H54 (cell line): ENCODE measurements around the gene CARD11.

Experiments
- DNase-seq: peaks from one replicate; pipeline ENCODE4 v3.0.0; 2011; ENCODE audit warnings: low spot score, mixed read lengths; ENCODE audit not compliant: insufficient read length
- FAIRE-seq: peaks from 3 replicates; lab custom pipeline; 2011; peaks lifted over from hg19 to GRCh38; lab: Jason Lieb, UNC
- POLR2A ChIP-seq: IDR thresholded peaks from 2 replicates; pipeline ENCODE4 v1.6.1; 2011; ENCODE audit warnings: low read depth, mild to moderate bottlenecking, low read length

Gene CARD11

GRCh38 chr7:2979201-2979631 lies 64.5 kb downstream of the CARD11 start:
- FAIRE-seq (no peak), DNase-seq (no peak)
- no peak for TF ChIP-seq POLR2A

- no peak for DNase-seq
- no peak for FAIRE-seq
- no peak for TF ChIP-seq POLR2A
Observed at GRCh38 chr7:2978408-2978807, 65.3 kb downstream of the CARD11 start.

- FAIRE-seq: no peak
- TF ChIP-seq POLR2A: no peak
- no peak for DNase-seq
Observed at GRCh38 chr7:2975821-2976371, 67.8 kb downstream of the CARD11 start.

GRCh38 chr7:2974093-2974819 lies 69.4 kb downstream of the CARD11 start:
- FAIRE-seq (no peak), DNase-seq (no peak)
- no peak for TF ChIP-seq POLR2A

GRCh38 chr7:2972835-2973161 lies 70.9 kb downstream of the CARD11 start:
- no peak for TF ChIP-seq POLR2A
- DNase-seq (no peak), FAIRE-seq (no peak)

- DNase-seq: no peak
- FAIRE-seq: no peak
Observed at GRCh38 chr7:2971914-2972834, 71.5 kb downstream of the CARD11 start.

GRCh38 chr7:2970861-2971260 lies 72.8 kb downstream of the CARD11 start:
- TF ChIP-seq POLR2A: no peak
- FAIRE-seq (no peak), DNase-seq (no peak)

More at GRCh38 chr7:2971914-2972834, 71.5 kb downstream of the CARD11 start:
- TF ChIP-seq POLR2A: no peak

- FAIRE-seq (no peak), DNase-seq (no peak)
- TF ChIP-seq POLR2A: no peak
Observed at GRCh38 chr7:2970307-2970664, 73.4 kb downstream of the CARD11 start.

- DNase-seq (no peak), FAIRE-seq (no peak)
- TF ChIP-seq POLR2A: no peak
Observed at GRCh38 chr7:2969398-2970306, 74.0 kb downstream of the CARD11 start.

GRCh38 chr7:2968616-2969397 lies 74.9 kb downstream of the CARD11 start:
- DNase-seq (no peak), FAIRE-seq (no peak)
- TF ChIP-seq POLR2A: no peak

GRCh38 chr7:2968176-2968575 lies 75.5 kb downstream of the CARD11 start:
- TF ChIP-seq POLR2A: no peak
- no peak for DNase-seq
- no peak for FAIRE-seq

GRCh38 chr7:2967705-2968104 lies 76.0 kb downstream of the CARD11 start:
- no peak for DNase-seq
- FAIRE-seq: no peak
- no peak for TF ChIP-seq POLR2A

GRCh38 chr7:2967253-2967652 lies 76.4 kb downstream of the CARD11 start:
- no peak for DNase-seq
- no peak for TF ChIP-seq POLR2A
- no peak for FAIRE-seq
